Activated naive CD4-positive, alpha-beta T cell treated with anti-CD3 and anti-CD28 coated beads, Interleukin-2, amount 50 U/mL, for 24 hours (primary cell): ENCODE measurements around the gene PKNOX1.
"Not testable (repeated sequence)": the region's sequence is repeated elsewhere in the genome, so short reads cannot be mapped to it uniquely, and the experiment has no call there.

Source experiments
- H3K27ac Mint-ChIP-seq: one replicate; pipeline ENCODE4 v1.8.0; 2021; ENCODE audit warnings: mild to moderate bottlenecking, mixed read lengths
- H3K27me3 Mint-ChIP-seq: one replicate; pipeline ENCODE4 v1.8.0; 2021; ENCODE audit warnings: mixed read lengths
- H3K36me3 Mint-ChIP-seq: one replicate; pipeline ENCODE4 v1.8.0; 2021; ENCODE audit warnings: mixed read lengths
- H3K4me1 Mint-ChIP-seq: one replicate; pipeline ENCODE4 v1.8.0; 2021; ENCODE audit warnings: mixed read lengths
- H3K4me3 Mint-ChIP-seq: one replicate; pipeline ENCODE4 v1.8.0; 2021; ENCODE audit warnings: mild to moderate bottlenecking, mixed read lengths
- H3K9me3 Mint-ChIP-seq: one replicate; pipeline ENCODE4 v1.8.0; 2021; ENCODE audit warnings: mixed read lengths

PKNOX1 gene

DNA sequence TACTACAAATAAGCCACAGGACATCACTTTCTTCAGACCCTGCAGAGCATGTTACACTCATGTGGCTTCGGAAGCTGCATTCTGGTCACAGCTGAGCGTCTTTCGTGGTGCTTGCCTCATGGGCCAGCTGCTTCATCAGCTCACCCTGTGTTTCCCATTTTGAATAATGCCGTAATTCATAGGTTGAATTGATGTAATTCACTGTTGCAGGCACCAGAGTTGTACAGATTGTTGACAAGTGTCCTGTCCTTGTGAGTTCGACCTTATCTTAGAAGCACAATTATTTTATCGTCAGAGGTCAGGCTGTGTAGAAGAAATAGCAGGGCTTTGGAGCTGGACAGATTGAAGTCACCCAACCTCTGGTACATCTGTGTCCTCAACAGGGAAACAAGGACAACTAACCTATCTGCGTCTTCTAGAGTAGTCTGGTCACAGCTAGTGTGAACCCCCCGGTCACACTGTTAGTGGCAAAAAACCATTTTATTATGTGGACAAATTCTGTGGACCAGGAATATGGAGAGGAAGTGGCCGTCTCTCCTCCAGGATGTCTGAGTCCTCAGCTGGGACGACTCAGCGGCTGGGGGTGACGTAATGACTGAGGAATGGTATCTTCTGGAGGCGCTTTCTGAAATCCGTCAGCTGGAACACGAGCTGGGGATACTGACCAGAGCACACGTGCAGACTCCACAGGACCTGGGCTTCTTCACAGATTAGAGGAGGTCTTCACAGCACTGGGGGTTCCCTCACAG lies 17.8 kb downstream of the PKNOX1 start:
- Mint-ChIP-seq H3K4me3 (no peak overlapping the region), H3K27ac (no peak overlapping the region), H3K36me3 (peaks cover 1% of the 10 kb centered on the region), H3K9me3 (no peaks in the 10 kb centered on the region), H3K4me1 (peaks cover 10% of the 10 kb centered on the region), H3K27me3 (no peaks in the 10 kb centered on the region)

DNA sequence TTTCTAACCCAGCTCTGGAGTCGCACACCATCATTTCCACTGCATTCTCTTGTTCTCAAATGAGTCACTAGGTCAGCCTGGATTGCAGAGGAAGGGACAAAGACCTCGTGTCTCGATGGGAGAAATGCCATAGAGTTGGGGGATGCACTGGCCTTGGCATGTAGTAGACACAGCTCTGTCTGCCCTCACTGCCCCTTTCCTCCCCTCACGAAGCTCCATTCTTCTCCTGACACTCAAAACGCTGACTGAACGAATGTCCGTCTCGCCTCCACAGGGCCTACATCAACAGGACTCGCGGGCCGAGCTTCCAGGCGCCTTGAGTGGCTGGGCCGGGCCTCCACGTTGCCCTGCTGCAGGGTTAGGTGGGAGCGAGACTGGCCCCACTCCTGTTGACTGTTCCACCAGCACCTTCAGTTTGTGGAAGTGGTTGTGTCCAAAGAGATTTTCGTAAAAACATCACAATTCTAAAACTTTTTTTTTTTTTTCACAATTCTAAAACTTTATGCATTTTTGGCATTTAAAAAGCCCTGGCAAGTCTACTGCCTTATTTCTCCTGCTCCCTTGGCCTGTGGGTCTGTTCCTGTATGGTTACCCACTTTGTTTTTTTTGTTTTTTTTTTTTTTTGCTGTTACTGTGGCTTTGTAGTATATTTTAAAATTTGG lies 18.8 kb downstream of the PKNOX1 start:
- Mint-ChIP-seq H3K27ac (no peak overlapping the region), H3K27me3 (no peaks in the 10 kb centered on the region), H3K4me1 (peaks cover 10% of the 10 kb centered on the region), H3K4me3 (no peak overlapping the region), H3K9me3 (no peaks in the 10 kb centered on the region), H3K36me3 (peaks cover 7% of the 10 kb centered on the region)

DNA sequence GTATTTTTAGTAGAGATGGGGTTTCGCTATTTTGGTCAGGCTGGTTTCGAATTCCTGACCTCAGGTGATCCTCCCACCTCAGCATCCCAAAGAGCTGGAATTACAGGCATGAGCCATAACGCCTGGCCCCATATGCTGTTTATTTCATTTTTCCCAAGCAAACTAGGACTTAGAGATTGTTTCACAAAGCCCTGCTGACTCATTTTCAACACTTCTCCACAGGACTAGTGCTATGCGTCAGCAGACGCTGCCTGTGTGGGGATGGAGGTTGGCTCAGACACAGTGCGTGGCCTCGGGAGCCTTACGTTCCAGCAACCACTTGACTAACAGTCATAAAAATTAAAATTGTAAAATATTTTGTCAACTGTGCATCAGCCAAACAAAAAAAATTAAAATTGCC lies 22.7 kb downstream of the PKNOX1 start:
- no peak overlapping the region for H3K4me3 Mint-ChIP-seq
- peaks cover 6% of the 10 kb centered on the region for H3K9me3 Mint-ChIP-seq
- H3K27me3 Mint-ChIP-seq: no peaks in the 10 kb centered on the region
- peaks cover 21% of the 10 kb centered on the region for H3K36me3 Mint-ChIP-seq
- no peak overlapping the region for H3K27ac Mint-ChIP-seq
- no peaks in the 10 kb centered on the region for H3K4me1 Mint-ChIP-seq

DNA sequence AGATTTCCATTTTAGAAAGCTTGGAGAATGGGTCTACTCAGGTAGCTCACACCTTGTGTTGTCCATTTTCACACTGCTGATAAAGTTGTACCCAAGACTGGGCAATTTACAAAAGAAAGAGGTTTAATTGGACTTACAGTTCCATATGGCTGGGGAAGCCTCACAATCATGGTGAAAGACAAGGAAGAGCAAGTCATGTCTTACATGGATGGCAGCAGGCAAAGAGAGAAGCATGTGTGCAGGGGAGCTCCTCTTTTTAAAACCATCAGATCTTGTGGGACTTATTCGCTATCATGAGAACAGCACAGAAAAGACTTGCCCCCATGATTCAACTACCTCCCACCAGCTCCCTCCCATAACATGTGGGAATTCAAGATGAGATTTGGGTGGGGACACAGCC lies 23.6 kb downstream of the PKNOX1 start:
- peaks cover 21% of the 10 kb centered on the region for H3K36me3 Mint-ChIP-seq
- not testable (repeated sequence) for H3K27me3 Mint-ChIP-seq, H3K4me3 Mint-ChIP-seq, H3K27ac Mint-ChIP-seq, H3K9me3 Mint-ChIP-seq, H3K4me1 Mint-ChIP-seq

DNA sequence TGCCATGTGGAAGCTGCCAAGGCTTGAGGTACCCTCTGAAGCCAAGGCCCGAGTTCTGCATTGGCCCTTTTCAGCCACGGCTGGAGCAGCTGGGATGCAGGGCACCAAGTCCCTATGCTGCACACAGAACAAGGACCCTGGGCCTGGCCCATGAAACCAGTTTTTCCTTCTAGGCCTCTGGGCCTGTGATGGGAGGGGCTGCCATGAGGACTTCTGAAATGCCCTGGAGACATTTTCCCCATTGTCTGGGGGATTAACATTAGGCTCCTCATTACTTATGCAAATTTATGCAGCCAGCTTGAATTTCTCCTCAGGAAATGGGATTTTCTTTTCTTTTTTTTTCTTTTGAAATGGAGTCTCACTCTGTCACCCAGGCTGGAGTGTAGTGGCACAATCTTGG lies 24.8 kb downstream of the PKNOX1 start:
- peaks cover 22% of the 10 kb centered on the region for H3K36me3 Mint-ChIP-seq
- H3K27ac Mint-ChIP-seq, H3K9me3 Mint-ChIP-seq, H3K27me3 Mint-ChIP-seq, H3K4me1 Mint-ChIP-seq, H3K4me3 Mint-ChIP-seq: not testable (repeated sequence)

DNA sequence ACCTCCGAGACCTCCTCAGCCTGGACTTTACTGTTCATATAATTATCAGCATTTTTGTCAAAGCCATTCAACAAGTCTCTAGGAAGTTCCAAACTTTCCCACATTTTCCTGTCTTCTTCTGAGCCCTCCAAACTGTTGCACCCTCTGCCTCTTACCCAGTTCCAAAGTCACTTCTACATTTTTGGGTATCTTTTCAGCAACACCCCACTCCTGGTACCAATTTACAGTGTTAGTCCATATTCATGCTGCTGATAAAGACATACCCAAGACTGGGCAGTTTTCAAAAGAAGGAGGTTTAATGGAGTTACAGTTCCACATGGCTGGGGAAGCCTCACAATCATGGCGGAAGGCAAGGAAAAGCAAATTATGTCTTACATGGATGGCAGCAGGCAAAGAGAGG lies 25.7 kb downstream of the PKNOX1 start:
- not testable (repeated sequence) for H3K4me3 Mint-ChIP-seq, H3K9me3 Mint-ChIP-seq, H3K27ac Mint-ChIP-seq, H3K4me1 Mint-ChIP-seq, H3K27me3 Mint-ChIP-seq
- peaks cover 26% of the 10 kb centered on the region for H3K36me3 Mint-ChIP-seq

DNA sequence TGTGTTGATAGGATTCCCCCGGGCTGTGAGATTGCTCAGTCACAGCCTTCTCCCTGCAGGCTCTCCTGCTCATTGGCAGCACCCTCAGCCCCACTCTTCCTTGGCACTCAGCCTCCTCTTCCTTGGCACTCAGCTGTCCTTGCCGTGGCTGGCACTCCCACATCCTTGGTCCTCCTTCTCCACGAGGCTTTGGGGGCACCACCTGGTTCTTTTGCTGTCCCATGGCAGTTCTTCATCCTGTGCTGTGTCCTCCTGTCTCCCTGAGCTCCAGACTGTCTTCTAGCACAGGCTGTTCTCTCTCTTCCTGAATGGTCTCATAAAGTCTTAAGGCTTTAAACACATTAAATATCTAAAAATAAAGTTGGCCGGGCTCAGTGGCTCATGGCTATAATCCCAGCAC lies 27.0 kb downstream of the PKNOX1 start:
- Mint-ChIP-seq H3K27me3 (no peaks in the 10 kb centered on the region), H3K27ac (no peak overlapping the region)

DNA sequence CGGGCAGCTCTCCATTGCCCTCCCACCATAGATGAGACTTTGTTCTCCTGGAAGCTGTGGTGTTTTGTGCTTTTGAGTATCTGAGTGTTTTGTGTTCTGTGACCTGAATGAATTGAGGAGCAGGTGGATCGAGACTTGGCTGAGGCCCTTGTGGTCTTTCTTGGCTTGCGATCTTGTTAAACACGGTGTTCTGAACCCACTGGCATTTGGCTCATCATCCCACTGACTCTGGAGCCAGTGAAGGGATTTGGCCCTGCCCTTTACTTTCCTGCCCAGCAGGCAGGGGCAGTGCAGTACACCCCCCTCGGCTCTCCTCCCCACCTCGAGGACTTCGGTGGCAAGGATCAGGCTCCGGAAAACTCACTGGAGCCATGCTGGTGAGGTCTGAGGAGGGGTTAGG lies 30.6 kb downstream of the PKNOX1 start:
- Mint-ChIP-seq H3K4me1 (peaks cover 6% of the 10 kb centered on the region), H3K4me3 (no peak overlapping the region), H3K27me3 (no peaks in the 10 kb centered on the region), H3K27ac (no peak overlapping the region), H3K36me3 (peaks cover 22% of the 10 kb centered on the region), H3K9me3 (peaks cover 4% of the 10 kb centered on the region)

More for the DNA sequence above, 27.0 kb downstream of the PKNOX1 start:
- Mint-ChIP-seq H3K4me1 (peaks cover 6% of the 10 kb centered on the region), H3K9me3 (peaks cover 6% of the 10 kb centered on the region), H3K36me3 (peaks cover 27% of the 10 kb centered on the region), H3K4me3 (no peak overlapping the region)

DNA sequence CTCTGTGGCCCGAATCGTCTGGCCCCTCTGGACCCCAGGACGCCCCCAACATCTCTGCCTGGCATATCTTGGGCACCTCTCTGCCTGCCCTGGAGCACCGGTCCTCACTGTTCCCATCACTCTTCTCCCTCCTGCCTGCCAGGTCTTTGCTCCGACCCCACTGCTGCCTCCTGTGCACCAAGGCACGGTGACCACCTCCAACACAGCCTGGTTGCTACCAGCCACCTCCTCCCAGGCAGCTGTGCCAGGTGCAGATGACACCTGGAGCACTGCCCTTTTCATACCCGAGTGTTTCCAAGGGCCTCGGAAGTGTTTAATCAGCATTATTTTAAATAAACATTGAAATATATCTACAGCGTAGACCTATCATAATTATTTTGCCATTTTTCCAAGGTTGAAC lies 31.3 kb downstream of the PKNOX1 start:
- peaks cover 18% of the 10 kb centered on the region for H3K36me3 Mint-ChIP-seq
- H3K27ac Mint-ChIP-seq: no peak overlapping the region
- H3K4me3 Mint-ChIP-seq: no peak overlapping the region
- H3K9me3 Mint-ChIP-seq: no peaks in the 10 kb centered on the region
- peaks cover 6% of the 10 kb centered on the region for H3K4me1 Mint-ChIP-seq
- H3K27me3 Mint-ChIP-seq: no peaks in the 10 kb centered on the region

DNA sequence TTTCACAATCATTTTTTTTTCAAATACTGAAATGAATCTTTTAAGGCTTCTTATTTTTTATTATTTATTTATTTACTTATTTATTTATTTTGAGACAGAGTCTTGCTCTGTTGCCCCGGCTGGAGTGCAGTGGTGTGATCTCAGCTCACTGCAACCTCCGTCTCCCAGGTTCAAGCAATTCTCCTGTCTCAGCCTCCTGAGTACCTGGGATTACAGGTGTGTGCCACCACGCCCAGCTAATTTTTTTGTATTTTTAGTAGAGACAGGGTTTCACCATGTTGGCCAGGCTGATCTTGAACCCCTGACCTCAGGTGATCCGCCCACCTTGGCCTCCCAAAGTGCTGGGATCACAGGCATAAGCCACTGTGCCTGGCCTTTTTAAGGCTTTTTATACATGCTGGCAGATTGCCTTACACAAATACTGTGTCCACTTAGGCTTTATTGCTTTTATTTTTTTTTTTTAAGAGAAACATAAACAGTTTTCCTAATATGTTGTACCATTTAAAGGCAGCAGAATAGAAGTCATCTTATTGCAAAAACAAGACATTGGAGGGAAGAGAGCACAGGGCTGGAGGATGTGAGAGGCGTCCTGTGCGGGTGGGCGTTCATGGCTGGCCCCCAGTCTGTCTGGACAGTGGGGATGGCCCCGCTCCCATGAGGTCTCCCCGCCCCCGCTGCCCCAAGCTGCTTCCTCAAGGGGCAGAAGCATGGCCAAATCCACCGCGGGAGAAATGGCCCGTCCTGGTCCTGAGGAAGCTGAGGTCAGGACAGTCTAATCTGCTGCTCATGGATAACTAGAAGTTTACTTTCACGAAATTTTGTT lies 31.9 kb downstream of the PKNOX1 start:
- not testable (repeated sequence) for H3K4me1 Mint-ChIP-seq, H3K27me3 Mint-ChIP-seq, H3K27ac Mint-ChIP-seq, H3K9me3 Mint-ChIP-seq, H3K4me3 Mint-ChIP-seq
- H3K36me3 Mint-ChIP-seq: peaks cover 16% of the 10 kb centered on the region

DNA sequence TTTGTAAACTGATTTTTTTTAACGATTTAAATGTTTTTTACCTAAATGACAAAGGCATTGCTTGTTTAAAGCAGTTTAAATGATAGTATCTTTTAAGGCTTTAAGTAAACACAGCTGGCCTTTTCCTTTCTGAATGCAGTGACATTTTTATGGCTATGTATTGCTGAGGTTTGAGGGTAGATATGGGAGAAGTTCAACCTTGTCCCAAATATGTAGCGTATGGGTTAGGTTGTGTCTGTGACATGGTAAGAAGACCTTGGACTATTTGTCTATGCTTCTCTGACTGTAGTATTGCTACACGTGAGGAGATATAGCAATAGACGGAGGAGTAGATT lies 32.5 kb downstream of the PKNOX1 start:
- Mint-ChIP-seq H3K27ac (no peak overlapping the region), H3K4me3 (no peak overlapping the region), H3K27me3 (no peaks in the 10 kb centered on the region), H3K9me3 (no peaks in the 10 kb centered on the region), H3K4me1 (peaks cover 6% of the 10 kb centered on the region), H3K36me3 (peaks cover 17% of the 10 kb centered on the region)

DNA sequence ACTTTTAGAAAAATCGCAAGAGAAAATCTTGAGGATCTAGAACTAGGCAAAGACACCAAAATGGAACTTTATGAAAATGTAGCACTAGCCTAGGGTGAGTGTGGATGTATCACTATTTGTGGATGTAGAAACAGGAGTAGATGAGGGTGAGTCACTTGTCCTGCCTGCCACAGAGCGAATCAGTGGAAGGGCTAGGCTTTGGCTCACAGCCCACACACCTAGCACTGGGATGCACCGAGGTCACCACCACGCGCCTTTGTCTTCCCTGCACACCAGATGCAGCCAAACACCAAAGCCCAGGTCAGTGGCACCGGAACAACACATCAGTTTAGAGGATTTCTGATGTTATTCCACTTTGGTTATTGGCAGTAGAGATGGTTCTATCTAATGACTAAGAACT lies 38.2 kb downstream of the PKNOX1 start:
- H3K4me1 Mint-ChIP-seq: no peaks in the 10 kb centered on the region
- H3K4me3 Mint-ChIP-seq: no peak overlapping the region
- H3K27me3 Mint-ChIP-seq: no peaks in the 10 kb centered on the region
- H3K27ac Mint-ChIP-seq: no peak overlapping the region
- H3K36me3 Mint-ChIP-seq: peaks cover 23% of the 10 kb centered on the region
- no peaks in the 10 kb centered on the region for H3K9me3 Mint-ChIP-seq

DNA sequence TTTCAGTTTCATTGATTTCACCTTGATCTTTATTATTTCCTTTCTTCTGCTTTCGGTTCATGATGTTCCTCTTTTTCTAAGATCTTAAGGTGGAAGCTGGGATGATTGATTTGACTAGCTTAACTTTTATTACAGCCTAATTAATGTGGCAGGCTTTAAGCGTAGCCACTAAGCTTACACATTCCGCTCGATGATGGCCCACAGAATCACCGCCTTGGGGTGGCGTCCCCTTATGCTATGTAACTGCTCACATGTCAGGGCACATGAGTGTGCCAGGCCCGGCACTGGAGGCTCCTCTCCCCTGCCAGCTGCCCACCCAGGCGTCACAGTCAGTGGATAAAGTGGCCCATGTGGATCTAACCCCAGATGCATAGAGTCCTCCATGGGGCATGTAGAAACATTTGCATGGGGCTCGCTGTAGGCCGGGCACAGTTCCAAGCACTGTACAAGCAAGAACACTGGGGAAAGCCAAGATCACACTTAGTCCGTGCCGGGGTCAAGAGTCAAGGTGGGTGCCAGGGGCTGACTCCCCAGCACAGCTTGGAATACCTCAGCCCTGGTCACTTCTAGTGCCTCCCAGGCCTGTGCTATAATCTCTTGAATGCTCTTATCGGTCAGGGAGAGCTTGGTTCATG lies 41.7 kb downstream of the PKNOX1 start:
- no peak overlapping the region for H3K4me3 Mint-ChIP-seq
- H3K27ac Mint-ChIP-seq: no peak overlapping the region

DNA sequence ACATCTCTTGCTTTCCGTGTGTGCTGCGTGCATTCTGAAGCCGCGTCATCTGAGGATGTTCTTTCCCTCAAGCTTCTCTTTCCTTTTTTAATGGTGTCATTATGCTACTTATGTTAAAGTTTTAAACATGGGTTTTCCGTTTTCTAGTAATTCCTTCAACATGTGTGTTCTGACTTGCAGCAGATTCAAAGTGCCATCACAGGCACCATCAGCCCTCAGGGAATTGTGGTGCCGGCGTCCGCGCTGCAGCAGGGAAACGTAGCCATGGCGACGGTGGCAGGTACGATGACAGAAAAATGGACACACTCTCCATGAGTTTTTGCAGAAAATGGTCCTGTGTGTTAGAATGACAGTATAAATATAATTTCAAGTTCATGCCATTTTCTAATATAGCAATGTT lies 42.4 kb downstream of the PKNOX1 start:
- no peak overlapping the region for H3K27ac Mint-ChIP-seq
- H3K27me3 Mint-ChIP-seq: no peaks in the 10 kb centered on the region

More for the DNA sequence above, 41.7 kb downstream of the PKNOX1 start:
- Mint-ChIP-seq H3K27me3 (no peaks in the 10 kb centered on the region), H3K36me3 (peaks cover 16% of the 10 kb centered on the region), H3K4me1 (no peaks in the 10 kb centered on the region), H3K9me3 (no peaks in the 10 kb centered on the region)

DNA sequence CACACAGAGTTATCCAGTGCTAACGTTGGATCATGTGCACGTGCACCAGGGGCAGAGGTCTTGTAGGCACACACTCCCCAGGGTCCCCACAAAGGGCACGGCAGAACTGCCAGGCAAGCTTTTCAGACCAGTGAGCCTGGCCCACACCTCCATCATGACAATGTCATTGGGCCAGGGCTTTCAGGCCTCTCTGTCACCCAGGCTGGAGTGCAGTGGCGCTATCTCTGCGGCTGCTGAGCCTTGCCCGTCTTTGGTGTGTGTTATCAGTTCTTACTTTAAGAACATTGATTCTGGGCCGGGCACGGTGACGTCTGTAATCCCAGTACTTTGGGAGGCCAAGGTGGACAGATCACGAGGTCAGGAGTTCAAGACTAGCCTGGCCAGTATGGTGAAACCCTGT lies 44.2 kb downstream of the PKNOX1 start:
- no peaks in the 10 kb centered on the region for H3K9me3 Mint-ChIP-seq
- H3K36me3 Mint-ChIP-seq: peaks cover 16% of the 10 kb centered on the region
- H3K4me1 Mint-ChIP-seq: no peaks in the 10 kb centered on the region
- no peak overlapping the region for H3K27ac Mint-ChIP-seq
- H3K27me3 Mint-ChIP-seq: no peaks in the 10 kb centered on the region
- H3K4me3 Mint-ChIP-seq: no peak overlapping the region

More for the DNA sequence above, 42.4 kb downstream of the PKNOX1 start:
- H3K9me3 Mint-ChIP-seq: no peaks in the 10 kb centered on the region
- H3K4me3 Mint-ChIP-seq: no peak overlapping the region
- no peaks in the 10 kb centered on the region for H3K4me1 Mint-ChIP-seq
- peaks cover 15% of the 10 kb centered on the region for H3K36me3 Mint-ChIP-seq

DNA sequence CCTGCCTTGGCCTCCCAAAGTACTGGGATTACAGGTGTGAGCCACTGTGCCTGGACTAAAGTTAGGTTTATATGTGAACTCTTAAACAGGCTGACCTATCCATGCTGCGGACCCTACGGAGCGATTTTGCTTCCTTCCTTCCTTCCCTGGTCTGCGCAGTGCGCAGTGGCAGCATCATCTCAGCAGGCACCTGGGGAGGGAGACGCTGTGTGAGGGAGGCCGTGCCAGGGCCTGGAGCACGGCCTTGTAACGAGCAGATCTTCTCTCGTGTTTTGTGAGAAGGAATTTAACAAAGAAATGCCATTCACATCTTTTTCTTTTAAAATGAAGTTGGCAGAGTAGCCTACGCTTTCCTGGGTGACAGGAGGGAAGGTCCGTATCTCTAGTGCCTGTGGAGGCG lies 45.8 kb downstream of the PKNOX1 start:
- Mint-ChIP-seq H3K36me3 (peaks cover 12% of the 10 kb centered on the region), H3K27me3 (no peaks in the 10 kb centered on the region), H3K27ac (no peak overlapping the region), H3K9me3 (no peaks in the 10 kb centered on the region), H3K4me3 (no peak overlapping the region), H3K4me1 (no peaks in the 10 kb centered on the region)
